Panc1 (cell line): Measurements from ENCODE around the gene CCDC80. TPM values are rescaled to one million over a fixed set of nuclear protein-coding genes. Genes with fewer than 3 reads are reported as not detected.

Experiments
- ATAC-seq: fragments of 200-7000 bp; cut with Tn5 transposase; 2 replicates; pipeline ENCODE4 v1.9.1; 2020; ENCODE audit warnings: mild to moderate bottlenecking, moderate library complexity
- BruUV-seq: library from RNA; stranded (reverse); fragments of 400-500 nt; replicated peaks from 2 replicates; lab custom pipeline; 2021; lab: Mats Ljungman, UMichigan
- CTCF ChIA-PET: fragments of 300-600 bp; sonication (Branson Sonifier 250); formaldehyde crosslinking; loops from one replicate; lab custom pipeline; 2022; ENCODE audit warnings: antibody characterized with exemption; lab: Charles Lee
- POLR2A ChIA-PET: fragments of 300-600 bp; sonication (Branson Sonifier 250); formaldehyde crosslinking; loops from one replicate; lab custom pipeline; 2022; ENCODE audit warnings: antibody characterized with exemption; lab: Charles Lee
- DNase-seq: peaks from one replicate; pipeline ENCODE4 v3.0.0-alpha.2; 2010; ENCODE audit warnings: low read depth, low spot score
- H3K27ac ChIP-seq: 2 replicates; pipeline ENCODE4 v1.5.1; 2011; ENCODE audit warnings: mild to moderate bottlenecking, low read length, inconsistent platforms
- H3K27me3 ChIP-seq: fragments of 200-500 bp; sonication (Bioruptor generic); 2 replicates; pipeline ENCODE4 v1.6.0; 2014; ENCODE audit warnings: low read length, inconsistent platforms; ENCODE audit not compliant: control insufficient read depth, insufficient read depth
- H3K36me3 ChIP-seq: fragments of 200-500 bp; sonication (Bioruptor generic); 2 replicates; pipeline ENCODE4 v1.5.1; 2014; ENCODE audit warnings: inconsistent platforms, mild to moderate bottlenecking, low read length, moderate library complexity; ENCODE audit not compliant: control insufficient read depth, insufficient read depth
- H3K4me1 ChIP-seq: 2 replicates; pipeline ENCODE4 v1.5.1; 2011; ENCODE audit warnings: inconsistent platforms, mild to moderate bottlenecking, low read length, moderate library complexity; ENCODE audit not compliant: control insufficient read depth, insufficient read depth
- H3K4me3 ChIP-seq, 2 experiments: 2 replicates each; pipeline ENCODE4 v1.5.1; 2011 to 2012; ENCODE audit warnings: low read depth in 2 of 2, low read length in 2 of 2, mild to moderate bottlenecking in 2 of 2, inconsistent platforms in 1 of 2, moderate library complexity in 1 of 2
- H3K9me3 ChIP-seq: fragments of 200-500 bp; sonication (Bioruptor generic); 2 replicates; pipeline ENCODE4 v1.5.1; 2014; ENCODE audit warnings: low read depth, mild to moderate bottlenecking, inconsistent platforms, low read length, moderate library complexity; ENCODE audit not compliant: control insufficient read depth, insufficient read depth
- POLR2AphosphoS5 ChIP-seq: IDR thresholded peaks from 2 replicates; pipeline ENCODE4 v1.6.1; 2012; ENCODE audit warnings: mild to moderate bottlenecking, low read depth, low read length, moderate library complexity
- SIN3A ChIP-seq: IDR thresholded peaks from 2 replicates; pipeline ENCODE4 v1.6.1; 2012; ENCODE audit warnings: low read depth, mild to moderate bottlenecking, low read length, moderate library complexity, borderline replicate concordance; ENCODE audit not compliant: insufficient read depth
- TCF7L2 ChIP-seq: IDR thresholded peaks from 2 replicates; pipeline ENCODE4 v1.6.1; 2011; ENCODE audit warnings: mild to moderate bottlenecking, low read depth, low read length, inconsistent platforms
- in situ Hi-C: cut with HindIII; loops from 2 replicates; pipeline ENCODE4 v1.10.0; 2016; ENCODE audit warnings: low sequenced_read_pairs, low pct_unique_long_range_greater_than_20kb
- intact Hi-C: fragments of 100-400 bp; cut with micrococcal nuclease; formaldehyde crosslinking; loops from one replicate; pipeline ENCODE4 v1.10.0; 2022; ENCODE audit not compliant: unreplicated experiment
- total RNA-seq: library from RNA; stranded (reverse); gene quantifications from one replicate; pipeline ENCODE4 v1.2.1, GENCODE V29; 2021; ENCODE audit not compliant: unreplicated experiment
- TF ChIP-seq, protein P1 (sequence below), 2 experiments: IDR thresholded peaks; 2 replicates each; pipeline ENCODE4 v1.6.1; 2011 to 2012; ENCODE audit warnings: low read depth in 2 of 2, control low read depth in 1 of 2, low read length in 1 of 2, mild to moderate bottlenecking in 1 of 2, moderate library complexity in 1 of 2; ENCODE audit not compliant: insufficient read depth in 1 of 2
- TF ChIP-seq, protein P2 (sequence below): fragments of 450-650 bp; IDR thresholded peaks from 2 replicates; pipeline ENCODE4 v1.5.1; 2017; ENCODE audit warnings: mild to moderate bottlenecking

The CCDC80 gene
- total RNA-seq, 1 experiment from 2014 or later: 0.64 TPM

DNA sequence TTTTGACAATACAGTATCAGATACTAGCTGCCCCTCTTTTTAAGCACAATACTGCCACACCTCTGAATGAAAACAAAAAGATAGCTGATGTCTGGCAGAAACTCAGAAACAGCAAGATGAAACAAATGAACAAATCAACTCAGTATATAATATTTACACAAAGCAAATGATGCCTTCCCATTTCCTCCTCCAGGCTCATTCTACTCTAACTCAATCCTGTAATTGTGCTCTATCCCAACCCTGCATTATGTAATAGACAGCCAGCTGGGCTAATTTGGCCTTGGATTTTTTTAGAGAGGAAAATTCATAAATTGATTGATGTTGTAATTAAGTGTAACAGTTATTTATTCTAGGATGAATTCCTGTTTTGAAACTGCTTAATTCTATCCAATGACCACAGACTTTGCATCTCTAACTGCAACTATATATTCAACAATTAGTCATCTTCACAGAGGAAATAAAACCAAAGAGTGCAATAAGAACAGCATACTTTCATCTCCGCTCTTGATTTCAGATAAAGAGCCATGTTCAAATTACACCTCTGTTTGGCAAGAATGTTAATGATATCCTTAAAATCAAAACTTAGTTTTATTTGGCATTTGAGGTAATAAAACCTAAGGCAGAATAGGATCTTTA lies 85.3 kb downstream of the CCDC80 start:
- CTCF ChIA-PET: no interaction called here
- ATAC-seq: no peak
- DNase-seq: no peak
- intact Hi-C loops (no loop called here), in situ Hi-C loops (no loop called here)
- Histone ChIP-seq H3K4me3 (no peak overlapping the region), H3K4me1 (peaks cover 18% of the 10 kb centered on the region; the same call in 1 of the 2 replicates), H3K36me3 (peaks cover 1% of the 10 kb centered on the region; the same call in 1 of the 2 replicates), H3K9me3 (no peaks in the 10 kb centered on the region), H3K27me3 (no peaks in the 10 kb centered on the region), H3K27ac (no peak overlapping the region)
- TF ChIP-seq TCF7L2: no peak
- TF ChIP-seq POLR2AphosphoS5: no peak
- TF ChIP-seq, protein P1, sequence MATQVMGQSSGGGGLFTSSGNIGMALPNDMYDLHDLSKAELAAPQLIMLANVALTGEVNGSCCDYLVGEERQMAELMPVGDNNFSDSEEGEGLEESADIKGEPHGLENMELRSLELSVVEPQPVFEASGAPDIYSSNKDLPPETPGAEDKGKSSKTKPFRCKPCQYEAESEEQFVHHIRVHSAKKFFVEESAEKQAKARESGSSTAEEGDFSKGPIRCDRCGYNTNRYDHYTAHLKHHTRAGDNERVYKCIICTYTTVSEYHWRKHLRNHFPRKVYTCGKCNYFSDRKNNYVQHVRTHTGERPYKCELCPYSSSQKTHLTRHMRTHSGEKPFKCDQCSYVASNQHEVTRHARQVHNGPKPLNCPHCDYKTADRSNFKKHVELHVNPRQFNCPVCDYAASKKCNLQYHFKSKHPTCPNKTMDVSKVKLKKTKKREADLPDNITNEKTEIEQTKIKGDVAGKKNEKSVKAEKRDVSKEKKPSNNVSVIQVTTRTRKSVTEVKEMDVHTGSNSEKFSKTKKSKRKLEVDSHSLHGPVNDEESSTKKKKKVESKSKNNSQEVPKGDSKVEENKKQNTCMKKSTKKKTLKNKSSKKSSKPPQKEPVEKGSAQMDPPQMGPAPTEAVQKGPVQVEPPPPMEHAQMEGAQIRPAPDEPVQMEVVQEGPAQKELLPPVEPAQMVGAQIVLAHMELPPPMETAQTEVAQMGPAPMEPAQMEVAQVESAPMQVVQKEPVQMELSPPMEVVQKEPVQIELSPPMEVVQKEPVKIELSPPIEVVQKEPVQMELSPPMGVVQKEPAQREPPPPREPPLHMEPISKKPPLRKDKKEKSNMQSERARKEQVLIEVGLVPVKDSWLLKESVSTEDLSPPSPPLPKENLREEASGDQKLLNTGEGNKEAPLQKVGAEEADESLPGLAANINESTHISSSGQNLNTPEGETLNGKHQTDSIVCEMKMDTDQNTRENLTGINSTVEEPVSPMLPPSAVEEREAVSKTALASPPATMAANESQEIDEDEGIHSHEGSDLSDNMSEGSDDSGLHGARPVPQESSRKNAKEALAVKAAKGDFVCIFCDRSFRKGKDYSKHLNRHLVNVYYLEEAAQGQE (IDR thresholded peaks at IDR 0.05; ENCODE audit: insufficient read depth in 1 of 2, low read depth in 2 of 2, low read length in 1 of 2): no peak
- TF ChIP-seq, protein P2, sequence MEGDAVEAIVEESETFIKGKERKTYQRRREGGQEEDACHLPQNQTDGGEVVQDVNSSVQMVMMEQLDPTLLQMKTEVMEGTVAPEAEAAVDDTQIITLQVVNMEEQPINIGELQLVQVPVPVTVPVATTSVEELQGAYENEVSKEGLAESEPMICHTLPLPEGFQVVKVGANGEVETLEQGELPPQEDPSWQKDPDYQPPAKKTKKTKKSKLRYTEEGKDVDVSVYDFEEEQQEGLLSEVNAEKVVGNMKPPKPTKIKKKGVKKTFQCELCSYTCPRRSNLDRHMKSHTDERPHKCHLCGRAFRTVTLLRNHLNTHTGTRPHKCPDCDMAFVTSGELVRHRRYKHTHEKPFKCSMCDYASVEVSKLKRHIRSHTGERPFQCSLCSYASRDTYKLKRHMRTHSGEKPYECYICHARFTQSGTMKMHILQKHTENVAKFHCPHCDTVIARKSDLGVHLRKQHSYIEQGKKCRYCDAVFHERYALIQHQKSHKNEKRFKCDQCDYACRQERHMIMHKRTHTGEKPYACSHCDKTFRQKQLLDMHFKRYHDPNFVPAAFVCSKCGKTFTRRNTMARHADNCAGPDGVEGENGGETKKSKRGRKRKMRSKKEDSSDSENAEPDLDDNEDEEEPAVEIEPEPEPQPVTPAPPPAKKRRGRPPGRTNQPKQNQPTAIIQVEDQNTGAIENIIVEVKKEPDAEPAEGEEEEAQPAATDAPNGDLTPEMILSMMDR: no peak
- TF ChIP-seq SIN3A: no peak
- POLR2A ChIA-PET: no interaction called here
- no TSS peak for BruUV-seq

DNA sequence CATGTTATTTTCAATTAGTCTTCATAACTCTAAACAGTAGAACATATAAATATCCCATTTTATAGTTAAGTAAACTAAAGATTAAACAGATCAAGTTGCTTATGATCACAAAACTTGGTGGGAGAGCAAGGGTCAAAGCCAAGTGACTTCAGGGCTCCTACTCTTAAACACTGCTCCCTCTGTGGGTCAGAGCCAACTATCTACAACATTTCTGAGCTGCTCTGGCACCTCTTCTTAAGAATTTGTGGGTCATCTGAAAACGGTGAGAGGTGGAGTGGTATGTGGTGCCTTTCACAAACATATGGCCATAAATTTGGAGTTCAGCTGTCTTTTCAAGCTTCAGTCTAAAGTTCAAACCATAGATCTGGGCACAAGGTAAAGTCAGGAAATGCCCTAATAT lies 90.1 kb downstream of the CCDC80 start:
- no peak overlapping the region for H3K27ac ChIP-seq
- ChIA-PET CTCF (no interaction called here), POLR2A (no interaction called here)
- peaks cover 7% of the 10 kb centered on the region; the same call in 1 of the 2 replicates for H3K4me1 ChIP-seq
- intact Hi-C loops (no loop called here), in situ Hi-C loops (no loop called here)
- ATAC-seq: no peak
- no peaks in the 10 kb centered on the region for H3K27me3 ChIP-seq
- no peaks in the 10 kb centered on the region for H3K9me3 ChIP-seq
- no peak for TF ChIP-seq POLR2AphosphoS5
- TF ChIP-seq, protein P2: peak; percentile 9; the same call in 1 of the 2 replicates
- TF ChIP-seq, protein P1 (IDR thresholded peaks at IDR 0.05; ENCODE audit: insufficient read depth in 1 of 2, low read depth in 2 of 2, low read length in 1 of 2): no peak
- no peak for TF ChIP-seq SIN3A
- TF ChIP-seq TCF7L2: no peak
- BruUV-seq: TSS peak; percentile 11
- H3K36me3 ChIP-seq: peaks cover 15% of the 10 kb centered on the region
- H3K4me3 ChIP-seq: no peak overlapping the region
- no peak for DNase-seq
